ENCODE results near the gene DYNC1H1.

DYNC1H1 gene

DNA sequence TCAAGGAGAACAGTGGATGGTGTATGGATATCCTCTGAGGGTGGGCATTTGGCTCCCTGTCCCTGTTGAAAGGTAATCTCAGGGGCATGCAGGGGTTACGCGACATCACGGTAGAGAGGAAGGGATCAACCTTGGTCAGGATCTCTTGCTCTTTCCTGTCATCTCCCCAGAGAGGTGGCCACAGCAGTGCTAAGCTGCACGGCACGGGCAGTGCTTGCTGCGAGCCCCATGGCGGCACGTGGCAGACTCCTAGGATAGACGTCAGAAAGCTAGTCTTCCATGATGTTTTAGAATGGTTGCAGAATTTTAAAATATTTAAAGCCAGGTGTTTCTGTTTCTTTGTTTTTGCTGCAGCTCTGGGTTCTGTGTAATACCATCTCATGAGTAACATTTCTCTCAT, 41.0 kb downstream of the DYNC1H1 start:
- DNase-seq = no peak

DNA sequence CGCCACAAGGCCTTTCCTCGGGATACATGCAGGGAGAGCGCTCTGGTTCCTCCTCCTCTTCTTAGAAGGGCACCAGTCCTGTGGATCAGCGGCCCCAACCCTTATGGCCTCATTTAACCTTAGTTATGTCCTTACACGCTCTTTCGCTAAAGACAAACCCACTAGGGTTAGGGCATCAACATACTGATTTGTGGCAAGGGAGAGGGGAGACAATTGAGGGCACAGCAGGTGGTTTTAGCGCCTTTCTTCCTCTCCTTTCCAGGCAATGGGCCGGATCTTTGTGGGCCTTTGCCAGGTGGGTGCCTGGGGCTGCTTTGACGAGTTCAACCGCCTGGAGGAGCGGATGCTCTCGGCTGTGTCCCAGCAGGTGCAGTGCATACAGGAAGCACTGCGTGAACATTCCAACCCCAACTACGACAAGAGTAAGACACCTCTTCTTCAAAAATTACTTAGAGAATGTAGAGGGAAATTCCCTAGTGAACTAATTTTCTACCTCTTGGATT, 43.6 kb downstream of the DYNC1H1 start:
- DNase-seq = no peak

DNA sequence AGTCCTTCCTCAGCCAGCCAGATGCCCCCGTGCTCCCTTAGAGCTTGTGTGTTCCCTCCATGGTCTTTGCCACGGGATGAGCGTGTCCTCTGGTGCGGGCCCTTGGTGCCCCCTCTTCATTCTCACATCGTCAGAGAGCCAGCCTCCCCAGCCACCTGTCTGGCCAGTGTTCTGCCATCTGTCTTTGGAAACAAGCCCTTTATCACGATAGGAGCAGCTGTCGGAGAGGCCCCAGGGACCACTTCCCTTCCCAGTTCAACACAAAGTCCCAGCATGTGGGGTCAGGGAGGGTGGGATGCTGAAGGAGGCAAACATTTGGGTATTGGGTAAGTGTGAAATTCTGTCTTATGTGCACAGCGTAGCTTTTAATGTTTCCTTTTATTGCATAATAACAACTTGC, 44.5 kb downstream of the DYNC1H1 start:
- DNase-seq = no peak

DNA sequence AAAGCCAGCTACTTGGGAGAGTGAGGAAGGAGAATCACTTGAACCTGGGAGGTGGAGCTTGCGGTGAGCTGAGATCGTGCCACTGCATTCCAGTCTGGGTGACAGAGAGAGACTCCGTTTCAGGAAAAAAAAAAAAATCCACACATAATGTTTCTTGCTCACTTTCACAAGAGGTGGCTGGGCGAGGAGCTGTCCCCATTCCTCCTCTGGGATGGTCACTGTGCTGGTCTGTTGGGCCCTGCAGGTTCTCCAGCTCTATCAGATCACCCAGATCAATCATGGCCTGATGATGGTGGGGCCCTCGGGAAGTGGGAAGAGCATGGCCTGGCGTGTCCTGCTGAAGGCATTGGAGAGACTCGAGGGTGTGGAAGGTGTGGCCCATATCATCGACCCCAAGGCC, 47.3 kb downstream of the DYNC1H1 start:
- no peak for DNase-seq

DNA sequence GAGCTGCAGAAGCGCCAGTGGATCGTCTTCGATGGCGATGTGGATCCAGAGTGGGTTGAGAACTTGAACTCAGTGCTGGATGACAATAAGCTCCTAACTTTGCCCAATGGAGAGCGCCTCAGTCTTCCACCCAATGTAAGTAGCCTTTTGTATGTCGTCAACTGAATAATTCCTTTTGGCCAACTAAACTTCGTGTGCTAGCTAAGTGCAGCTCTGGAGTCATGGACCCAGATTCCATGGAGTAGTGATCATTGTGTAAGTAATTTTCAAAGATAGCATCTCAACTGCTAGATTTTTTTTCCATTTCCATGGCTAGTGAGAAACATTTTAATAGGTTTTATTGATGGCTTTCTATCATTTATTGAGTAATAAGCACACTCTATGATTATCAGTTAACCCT, 48.0 kb downstream of the DYNC1H1 start:
- no peak for DNase-seq

DNA sequence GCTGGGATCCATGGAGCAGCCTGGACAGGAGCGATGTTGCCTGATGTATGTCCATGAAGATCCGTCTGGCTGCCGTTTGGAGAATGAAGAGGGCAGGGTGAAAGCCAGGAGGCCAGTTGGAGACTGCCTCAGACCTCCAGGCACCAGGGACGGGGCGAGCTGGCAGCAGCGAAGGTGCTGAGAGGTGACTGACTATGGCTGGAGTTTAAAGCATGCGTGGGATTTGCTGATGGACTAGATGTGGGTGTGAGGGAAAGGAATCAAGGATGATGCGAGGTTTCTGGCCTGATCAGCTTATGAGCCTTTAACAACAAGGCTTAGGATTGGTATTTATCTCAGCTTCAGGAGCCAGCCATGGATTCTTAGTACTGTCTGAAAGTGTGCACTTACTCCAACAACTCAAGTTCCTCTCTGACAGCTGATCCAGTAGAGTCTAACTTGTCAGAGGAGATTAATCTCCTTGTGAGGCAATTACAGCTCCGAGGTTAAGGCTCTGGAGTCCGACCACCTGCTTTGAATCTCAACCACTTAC, 49.4 kb downstream of the DYNC1H1 start:
- no peak for DNase-seq

DNA sequence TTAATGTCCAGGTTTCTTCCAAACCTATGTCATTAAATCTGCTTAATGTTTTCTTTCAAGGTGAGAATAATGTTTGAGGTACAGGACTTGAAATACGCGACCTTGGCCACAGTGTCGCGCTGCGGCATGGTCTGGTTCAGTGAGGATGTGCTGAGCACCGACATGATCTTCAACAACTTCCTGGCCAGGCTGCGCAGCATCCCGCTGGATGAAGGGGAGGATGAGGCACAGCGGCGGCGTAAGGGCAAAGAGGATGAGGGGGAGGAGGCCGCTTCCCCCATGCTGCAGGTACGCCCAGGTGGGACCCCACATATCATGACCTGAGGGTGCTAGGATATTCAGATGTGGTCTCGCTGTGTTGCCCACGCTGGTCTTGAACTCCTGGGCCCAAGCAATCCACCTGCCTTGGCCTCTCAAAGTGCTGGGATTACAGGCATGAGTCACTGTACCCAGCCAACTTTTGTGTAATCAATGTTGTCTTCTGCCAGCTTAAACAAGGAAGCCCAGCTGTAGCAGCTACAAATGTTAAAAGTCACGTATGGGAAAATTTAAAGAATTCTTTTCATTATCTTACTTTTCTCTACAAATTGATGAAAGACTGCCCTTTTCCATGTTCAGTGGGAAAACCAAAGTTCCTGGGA, 50.8 kb downstream of the DYNC1H1 start:
- no peak for DNase-seq

DNA sequence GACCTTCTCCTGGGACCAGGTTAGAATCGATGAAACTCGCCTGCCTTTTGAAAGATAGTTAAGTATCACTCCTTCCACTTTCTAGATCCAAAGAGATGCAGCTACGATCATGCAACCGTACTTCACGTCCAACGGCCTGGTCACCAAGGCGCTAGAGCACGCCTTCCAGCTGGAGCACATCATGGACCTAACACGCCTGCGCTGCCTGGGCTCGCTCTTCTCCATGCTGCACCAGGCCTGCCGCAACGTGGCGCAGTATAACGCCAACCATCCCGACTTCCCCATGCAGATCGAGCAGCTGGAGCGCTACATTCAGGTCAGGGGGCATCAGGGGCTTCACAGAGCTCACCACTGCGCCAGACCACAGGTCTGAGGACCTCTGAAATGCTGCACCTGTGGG, 51.4 kb downstream of the DYNC1H1 start:
- no peak for DNase-seq

DNA sequence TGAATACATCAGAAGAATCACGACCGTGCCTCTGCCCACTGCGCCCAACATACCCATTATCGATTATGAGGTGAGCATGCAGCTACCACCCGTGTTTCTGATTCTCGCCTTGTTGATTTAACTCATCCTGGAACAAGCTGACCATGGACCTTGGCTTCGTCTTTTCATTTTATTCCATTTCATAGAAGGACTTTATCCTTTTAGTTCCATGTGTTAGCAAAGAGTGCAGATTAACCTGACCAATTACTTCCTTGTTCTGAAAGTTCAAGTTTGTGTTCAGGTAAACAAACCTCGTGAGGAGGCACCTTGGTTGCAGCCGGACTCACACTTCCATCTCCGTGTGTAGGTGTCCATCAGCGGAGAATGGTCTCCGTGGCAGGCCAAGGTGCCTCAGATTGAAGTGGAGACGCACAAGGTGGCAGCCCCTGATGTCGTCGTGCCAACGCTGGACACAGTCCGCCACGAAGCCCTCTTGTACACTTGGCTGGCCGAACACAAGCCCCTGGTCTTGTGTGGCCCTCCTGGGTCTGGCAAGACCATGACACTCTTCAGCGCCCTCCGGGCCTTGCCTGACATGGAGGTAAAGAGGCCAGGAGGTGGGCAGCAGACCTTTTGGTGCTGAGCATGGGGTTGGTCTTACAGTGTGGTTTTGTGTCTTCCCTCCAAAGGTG, 52.2 kb downstream of the DYNC1H1 start:
- DNase-seq = no peak

DNA sequence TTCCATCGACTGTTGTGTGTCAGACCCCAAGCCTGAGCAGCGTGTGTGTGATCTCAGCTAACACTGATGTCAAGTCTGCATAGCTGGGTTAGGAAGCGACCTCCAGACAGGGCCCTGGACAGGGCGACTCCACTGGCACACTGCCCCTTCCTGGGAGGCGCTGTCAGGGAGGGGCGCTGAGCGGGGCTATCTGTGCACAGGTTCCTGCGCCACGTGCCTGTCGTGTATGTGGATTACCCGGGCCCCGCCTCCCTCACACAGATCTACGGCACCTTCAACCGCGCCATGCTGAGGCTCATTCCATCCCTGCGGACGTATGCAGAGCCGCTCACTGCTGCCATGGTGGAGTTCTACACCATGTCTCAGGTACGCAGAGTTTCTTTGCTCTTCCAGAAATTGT, 53.9 kb downstream of the DYNC1H1 start:
- DNase-seq = no peak

DNA sequence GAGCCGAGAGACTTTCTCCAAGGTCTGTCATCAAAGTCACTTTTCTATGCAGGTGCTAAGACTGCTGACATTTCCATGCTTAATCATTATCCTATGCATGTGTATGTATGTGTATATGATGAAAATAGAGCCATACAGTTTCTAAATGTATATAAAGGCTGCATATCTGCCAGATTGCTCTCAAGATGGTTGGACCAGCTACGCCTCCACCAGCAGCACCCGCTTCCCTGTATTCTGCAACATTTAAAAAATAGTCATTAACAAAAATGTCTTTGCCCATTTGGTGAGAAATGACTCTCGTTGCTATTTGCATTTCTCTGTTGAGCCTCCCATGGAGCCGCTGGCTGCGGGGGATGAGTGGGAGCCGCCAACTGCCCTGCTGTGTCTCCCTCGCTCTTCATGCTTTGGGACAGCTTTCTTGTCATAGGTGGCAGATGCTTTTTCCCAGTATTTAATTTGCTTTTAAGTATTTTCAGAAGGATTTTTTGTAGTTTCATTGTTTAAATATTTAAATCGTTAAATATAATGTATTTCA, 54.7 kb downstream of the DYNC1H1 start:
- no peak for DNase-seq

DNA sequence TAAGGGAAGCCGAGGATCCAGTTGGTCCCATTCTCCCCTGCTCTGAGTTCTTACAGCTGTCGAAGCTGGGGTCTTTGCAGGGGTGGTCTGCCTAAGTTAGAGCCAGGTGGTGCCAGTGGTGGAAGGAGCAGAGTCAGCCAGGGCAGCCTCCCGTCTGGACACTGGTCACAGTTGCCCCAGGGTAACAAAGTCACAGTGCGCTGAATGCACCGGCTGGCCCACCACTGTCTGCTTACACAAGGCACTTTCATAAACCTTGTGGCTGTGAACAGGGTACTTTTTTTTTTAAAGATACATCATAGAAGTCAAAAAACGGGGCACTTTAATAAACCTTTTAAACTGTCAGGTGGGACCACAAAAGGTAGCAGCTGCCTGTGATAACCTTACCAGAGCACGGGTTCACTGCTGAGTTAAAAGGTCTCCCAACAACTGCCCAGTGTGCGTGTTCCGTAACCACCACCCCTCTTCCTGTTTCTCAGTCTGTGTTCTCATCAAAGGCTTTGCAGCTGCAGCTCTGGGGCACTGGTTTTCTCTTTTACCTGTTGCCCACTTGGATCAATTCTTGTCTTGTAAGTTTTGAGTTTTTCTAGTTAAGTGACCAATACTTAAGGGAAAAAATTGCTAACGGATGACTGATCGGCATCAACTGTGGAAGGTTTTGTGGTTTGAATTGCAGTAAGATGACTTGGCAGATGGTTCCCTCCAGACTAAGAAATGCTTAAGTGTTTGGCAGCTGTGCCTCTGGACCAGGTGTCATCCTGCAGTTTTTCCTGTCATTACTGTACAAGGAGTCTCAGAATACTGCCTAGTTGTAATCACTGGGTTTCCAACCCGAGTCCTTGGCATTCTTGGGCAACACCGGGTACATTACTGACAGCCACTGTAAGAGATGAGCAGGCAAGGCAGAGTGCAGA, 55.9 kb downstream of the DYNC1H1 start:
- DNase-seq = peak; percentile 89

DNA sequence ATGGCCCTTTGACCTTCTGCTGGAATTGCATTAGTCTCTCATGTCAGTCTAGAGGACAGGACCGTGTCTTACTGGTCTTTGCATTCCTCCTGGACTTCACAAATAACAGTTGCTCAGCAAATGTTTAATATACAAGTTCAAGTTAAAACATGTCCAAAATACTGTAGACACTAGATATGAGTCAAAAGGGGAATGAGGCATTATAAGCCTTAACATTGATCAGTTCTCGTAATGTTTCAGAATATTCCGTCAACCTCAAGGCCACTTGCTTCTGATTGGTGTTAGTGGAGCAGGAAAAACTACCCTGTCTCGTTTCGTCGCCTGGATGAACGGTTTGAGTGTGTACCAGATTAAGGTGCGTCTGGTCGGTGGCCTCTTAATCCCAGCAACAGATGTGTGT, 62.6 kb downstream of the DYNC1H1 start:
- DNase-seq = no peak

DNA sequence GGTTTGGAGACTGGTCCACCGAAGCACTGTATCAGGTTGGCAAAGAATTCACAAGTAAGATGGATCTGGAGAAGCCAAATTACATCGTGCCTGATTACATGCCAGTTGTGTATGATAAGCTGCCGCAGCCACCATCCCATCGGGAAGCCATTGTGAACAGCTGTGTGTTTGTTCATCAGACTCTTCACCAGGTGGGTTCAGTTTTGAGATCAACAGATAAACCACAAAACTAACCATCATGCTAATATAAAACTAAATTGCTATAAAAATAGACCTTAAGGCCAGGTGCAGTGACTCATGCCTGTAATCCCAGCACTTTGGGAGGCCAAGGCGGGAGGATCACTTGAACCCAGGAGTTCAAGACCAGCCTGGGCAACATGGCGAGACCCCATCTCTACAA, 63.6 kb downstream of the DYNC1H1 start:
- DNase-seq = no peak

DNA sequence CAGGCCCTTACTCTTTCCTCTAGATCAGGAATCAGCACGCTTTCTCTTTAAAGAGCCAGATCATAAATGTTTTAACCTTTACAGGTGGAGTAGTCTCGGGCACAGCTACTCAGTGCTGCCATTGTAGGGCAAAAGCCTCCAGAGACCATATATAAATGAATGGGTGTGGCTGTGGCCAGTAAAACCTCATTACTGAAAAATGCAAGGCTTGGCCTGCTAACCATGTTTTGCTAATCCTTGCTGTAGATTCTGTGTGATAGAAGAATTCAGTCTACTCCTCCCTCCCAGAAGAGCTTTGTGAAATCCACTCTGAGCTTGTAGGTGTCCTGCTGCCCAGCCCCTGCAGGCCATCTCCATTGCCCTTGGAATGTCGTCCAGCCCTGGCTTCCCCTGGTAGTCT, 64.4 kb downstream of the DYNC1H1 start:
- DNase-seq = no peak

DNA sequence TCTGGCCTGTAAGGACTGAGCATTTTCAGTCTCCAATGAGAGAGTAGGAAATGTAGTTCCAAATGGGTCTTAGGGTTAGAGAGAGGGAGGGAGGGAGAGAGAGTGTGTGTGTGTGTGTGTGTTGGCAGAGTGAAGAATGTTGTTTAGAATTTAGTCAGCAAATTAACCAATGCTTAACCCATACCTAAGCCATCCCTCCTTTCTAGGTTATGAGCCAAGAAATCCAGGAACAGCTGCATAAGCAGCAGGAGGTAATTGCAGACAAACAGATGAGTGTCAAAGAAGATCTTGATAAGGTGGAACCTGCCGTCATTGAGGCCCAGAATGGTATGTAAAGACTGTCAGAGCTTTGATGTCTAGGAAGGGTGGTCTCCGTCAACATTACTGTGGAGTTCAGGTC, 65.6 kb downstream of the DYNC1H1 start:
- no peak for DNase-seq

DNA sequence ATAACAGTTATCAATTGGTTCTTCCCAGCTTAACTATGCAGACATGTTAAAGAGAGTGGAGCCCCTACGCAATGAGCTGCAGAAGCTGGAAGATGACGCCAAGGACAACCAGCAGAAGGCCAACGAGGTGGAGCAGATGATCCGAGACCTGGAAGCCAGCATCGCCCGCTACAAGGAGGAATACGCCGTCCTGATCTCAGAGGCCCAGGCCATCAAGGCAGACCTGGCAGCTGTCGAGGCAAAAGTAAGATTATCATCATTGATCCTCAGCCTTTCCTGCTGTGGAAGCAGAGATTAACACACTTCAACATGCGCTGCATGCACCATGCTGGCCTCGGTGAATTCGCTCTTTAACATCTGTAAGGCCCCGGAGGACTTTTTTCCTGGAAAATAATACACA, 68.9 kb downstream of the DYNC1H1 start:
- no peak for DNase-seq

DNA sequence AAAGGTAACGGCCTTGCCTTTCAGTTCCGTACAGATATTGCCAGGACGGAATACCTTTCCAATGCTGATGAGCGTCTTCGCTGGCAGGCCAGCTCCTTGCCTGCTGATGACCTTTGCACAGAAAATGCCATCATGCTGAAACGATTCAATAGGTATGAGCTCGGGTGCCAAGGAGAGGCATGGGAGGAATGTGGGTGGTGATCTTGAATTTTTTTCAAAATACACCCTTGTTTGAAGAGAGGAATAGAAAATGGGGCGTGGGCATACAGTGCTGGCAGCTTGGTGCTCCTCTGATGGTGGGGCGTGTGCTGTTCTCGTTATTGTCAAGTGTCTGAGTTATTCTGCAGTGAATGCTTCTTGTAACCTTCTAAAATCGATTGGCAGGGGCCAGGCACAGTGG, 69.9 kb downstream of the DYNC1H1 start:
- DNase-seq = no peak

DNA sequence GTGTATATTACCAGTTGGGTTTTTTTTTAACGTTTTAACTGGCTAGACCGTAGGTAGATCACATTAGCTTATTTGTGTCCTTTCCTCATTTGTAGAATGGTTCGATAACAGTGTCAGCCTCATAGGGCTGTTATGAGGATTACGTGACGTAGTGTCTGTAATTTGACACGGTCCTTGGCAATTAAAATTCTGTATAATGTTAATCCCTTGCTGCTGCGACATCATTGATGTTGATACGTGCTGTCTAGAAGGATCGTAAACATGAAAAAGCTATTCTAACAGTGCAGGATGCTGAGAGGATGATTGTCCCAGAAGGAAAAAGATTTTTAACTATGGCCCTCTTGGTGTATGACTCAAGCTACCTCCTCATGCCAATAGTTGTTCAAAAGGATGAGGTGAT, 71.5 kb downstream of the DYNC1H1 start:
- DNase-seq = no peak

DNA sequence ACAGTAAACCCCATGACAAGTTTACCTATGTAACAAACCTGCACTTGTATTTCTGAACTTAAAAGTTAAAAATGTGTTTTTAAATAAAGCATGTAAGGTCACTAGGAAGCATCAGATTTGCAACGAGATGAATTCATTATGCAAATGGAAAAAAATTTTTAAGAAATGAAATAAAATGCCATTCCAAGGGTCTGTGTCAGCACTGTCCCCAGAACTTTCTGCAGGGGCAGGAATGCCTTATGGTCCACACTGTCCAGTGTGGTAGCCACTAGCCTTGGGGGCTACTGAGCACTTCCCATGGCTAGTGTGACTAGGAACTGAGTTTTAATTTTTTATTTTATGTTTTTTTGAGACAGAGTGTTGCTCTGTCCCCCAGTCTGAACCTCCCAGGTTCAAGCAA, 73.3 kb downstream of the DYNC1H1 start:
- no peak for DNase-seq

DNA sequence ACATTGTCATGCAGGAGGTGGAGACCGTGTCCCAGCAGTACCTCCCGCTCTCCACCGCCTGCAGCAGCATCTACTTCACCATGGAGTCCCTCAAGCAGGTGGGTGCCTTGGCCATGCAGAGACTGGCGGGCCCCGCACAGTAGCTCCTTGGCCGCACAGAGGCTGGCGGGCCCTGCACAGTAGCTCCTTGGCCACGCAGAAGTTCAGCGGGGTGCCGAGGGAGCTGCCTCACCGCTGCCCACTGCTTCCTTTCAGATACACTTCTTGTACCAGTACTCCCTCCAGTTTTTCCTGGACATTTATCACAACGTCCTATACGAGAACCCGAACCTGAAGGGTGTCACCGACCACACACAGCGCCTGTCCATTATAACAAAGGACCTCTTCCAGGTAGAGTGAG, 74.8 kb downstream of the DYNC1H1 start:
- no peak for DNase-seq

DNA sequence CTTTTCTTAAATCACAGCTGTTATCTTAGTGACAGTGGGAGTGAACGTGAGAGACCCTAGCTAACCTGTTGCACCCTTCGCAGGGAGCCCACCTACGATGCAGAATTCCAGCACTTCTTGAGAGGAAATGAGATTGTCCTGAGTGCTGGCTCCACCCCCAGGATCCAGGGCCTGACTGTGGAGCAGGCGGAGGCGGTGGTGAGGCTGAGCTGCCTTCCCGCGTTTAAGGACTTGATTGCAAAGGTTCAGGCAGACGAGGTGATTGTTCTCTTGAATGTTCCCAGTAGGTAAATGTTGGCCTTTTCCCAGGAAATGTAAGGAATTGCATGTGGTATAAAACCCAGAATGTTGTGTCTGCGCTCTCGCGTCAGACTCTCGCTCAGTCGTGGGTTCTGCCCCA, 75.8 kb downstream of the DYNC1H1 start:
- no peak for DNase-seq

DNA sequence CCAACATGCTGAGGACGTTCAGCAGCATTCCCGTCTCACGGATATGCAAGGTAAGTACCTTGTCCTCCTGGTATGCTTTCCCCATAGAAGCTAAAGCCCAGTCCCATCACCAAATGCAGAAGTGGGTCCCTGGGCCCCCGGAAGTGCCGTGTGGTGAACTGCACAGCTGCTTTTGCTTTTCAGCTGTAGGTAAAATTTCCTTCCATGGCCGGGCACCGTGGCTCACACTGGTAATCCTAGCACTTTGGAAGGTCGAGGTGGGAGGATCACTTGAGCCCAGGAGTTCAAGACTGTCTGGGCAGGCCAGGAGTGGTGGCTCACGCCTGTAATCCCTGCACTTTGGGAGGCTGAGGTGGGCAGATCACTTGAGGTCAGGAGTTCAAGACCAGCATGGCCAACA, 78.3 kb downstream of the DYNC1H1 start:
- no peak for DNase-seq

Measured in activated CD4-positive, alpha-beta T cell treated with anti-CD3 and anti-CD28 coated beads, Interleukin-2, amount 50 U/mL, for 16 hours (primary cell).